Measurements from ENCODE around the gene CBX7.

- TF ChIP-seq POLR2A (IDR thresholded peaks at IDR 0.05) (no peak), CTCF (IDR thresholded peaks at IDR 0.05) (no peak)
Observed at GRCh38 chr22:39106326-39106725, 46.2 kb downstream of the CBX7 start.

Data from esophagus squamous epithelium (tissue), 4 donors.